Stimulated activated CD4-positive, alpha-beta T cell treated with anti-CD3 and anti-CD28 coated beads, Interleukin-12 subunit alpha, Interleukin-12 subunit beta, amount 100 ng/mL, for 48 hours (primary cell): ENCODE data around the gene CSF2.

Experiments used
- DNase-seq, 3 donors: peaks; one replicate each; pipeline ENCODE4 v3.0.0-alpha.2; 2020; ENCODE audit warnings: low read depth in 2 of 3, low spot score in 1 of 3

CSF2 gene

DNA sequence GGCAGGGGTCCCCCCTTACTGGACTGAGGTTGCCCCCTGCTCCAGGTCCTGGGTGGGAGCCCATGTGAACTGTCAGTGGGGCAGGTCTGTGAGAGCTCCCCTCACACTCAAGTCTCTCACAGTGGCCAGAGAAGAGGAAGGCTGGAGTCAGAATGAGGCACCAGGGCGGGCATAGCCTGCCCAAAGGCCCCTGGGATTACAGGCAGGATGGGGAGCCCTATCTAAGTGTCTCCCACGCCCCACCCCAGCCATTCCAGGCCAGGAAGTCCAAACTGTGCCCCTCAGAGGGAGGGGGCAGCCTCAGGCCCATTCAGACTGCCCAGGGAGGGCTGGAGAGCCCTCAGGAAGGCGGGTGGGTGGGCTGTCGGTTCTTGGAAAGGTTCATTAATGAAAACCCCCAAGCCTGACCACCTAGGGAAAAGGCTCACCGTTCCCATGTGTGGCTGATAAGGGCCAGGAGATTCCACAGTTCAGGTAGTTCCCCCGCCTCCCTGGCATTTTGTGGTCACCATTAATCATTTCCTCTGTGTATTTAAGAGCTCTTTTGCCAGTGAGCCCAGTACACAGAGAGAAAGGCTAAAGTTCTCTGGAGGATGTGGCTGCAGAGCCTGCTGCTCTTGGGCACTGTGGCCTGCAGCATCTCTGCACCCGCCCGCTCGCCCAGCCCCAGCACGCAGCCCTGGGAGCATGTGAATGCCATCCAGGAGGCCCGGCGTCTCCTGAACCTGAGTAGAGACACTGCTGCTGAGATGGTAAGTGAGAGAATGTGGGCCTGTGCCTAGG is at the start of gene CSF2:
Gene CSF2 (plus strand): TSS at position 559 of the 783 bp plus-strand sequence. CDS start 35 bp downstream, at position 594.
- no peak for DNase-seq

- no peak for DNase-seq
Measured at GRCh38 chr5:132024117-132024435, 49.5 kb upstream of the CSF2 start.

GRCh38 chr5:132024789-132025402 is 48.7 kb upstream of the CSF2 start:
- DNase-seq = no peak

DNA sequence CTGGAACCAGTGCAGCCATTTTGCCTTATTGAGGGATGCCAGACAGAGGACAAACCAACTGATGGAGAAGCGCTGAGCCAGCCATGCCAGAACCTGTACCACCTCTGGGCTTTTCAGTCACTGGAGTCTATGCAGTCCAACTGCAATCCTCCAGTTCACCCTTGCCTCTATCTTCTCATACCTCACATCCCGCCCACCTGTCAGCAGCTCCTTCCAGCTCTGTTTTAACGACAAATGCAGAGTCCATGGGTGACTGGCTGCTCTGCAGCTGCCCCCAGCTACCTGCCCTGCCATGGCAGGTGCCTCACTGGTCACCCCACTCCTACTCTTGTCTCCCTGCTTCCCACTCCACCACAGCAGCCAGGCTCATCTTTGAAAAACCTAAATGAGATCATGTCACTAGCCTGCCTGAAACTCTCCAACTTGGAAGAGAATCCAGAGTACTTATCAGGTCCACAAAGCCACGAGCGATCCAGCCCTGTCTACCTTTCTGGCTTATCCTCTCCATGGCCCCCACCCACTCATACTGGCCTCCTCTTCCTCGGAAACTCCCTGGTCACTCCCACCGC is 48.1 kb upstream of the CSF2 start:
- no peak for DNase-seq

GRCh38 chr5:132026516-132027008 is 47.0 kb upstream of the CSF2 start:
- peak; percentile 30 to 50 (median 45) for DNase-seq

GRCh38 chr5:132027027-132027426 is 46.6 kb upstream of the CSF2 start:
- no peak for DNase-seq

DNA sequence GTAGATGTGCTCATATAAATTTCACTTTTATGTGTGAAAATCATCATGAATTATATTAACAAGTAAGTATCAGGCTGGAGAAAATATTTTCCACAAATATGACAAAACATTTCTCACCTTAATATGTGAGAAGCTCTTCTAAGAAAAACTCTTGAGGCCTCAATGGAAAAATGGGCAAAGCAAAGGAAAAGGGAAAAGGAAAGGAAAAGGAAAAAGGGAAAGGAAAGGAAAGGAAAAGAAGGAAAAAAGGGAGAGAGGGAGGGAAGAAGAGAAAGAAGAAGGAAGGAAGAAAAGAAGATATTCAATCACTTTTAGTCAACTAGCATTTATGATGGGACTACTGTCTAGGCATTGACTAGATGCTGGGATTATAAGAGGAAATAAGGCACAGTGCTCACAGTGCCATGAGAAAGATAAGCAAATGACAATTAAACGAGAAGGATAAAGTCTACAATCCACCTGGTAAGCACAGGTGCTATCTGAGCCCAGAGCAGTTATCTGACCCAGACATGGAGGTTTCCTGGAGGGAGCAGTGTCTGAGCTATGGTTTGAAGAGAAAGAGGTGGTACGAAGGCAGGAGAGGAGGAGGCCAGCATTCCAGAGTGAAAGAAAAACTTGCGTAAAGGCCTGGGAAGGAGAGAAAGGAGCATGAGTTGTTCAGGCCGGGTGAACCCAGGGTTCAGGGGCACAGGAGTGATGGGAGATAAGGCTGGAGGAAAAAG is 43.8 kb upstream of the CSF2 start:
- no peak for DNase-seq

DNA sequence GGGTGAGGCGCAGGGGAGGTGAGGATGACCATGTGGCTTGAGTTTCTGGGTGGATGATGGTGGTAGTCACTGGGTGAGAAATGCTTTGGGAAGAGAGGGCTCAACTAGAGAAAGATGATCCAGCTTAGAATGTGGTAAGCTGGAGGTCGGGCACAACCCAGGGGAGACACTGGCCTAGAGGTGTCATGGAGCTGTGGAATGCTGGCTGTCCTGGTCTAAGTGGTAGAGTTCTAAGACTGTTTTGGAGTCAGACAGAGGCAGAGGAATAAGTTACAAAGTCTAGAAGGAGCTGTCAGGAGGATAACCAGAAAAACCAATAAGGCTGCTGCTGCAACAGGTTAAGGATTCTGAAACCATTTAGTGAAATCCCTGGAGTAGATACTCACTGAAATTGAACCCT is 43.0 kb upstream of the CSF2 start:
- DNase-seq = no peak

DNA sequence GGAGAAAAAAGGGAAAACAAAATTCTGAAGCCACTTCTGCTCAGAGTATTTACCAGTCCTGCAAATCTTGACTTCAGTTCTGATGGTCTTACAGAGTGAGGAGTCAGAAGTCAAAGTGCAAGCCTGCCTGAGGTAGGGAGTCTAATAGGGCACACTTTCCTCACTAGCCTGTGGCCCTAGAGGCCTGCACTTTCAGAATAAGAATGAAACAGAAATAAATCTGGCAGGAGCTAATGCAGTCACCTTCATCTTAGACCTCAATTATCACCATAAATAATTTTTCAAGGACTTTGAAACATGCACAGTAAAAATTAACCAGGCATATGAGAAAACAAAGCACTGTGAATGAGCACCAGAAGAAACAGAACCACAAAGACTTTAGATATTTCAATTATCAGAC is 41.4 kb upstream of the CSF2 start:
- DNase-seq = no peak

DNA sequence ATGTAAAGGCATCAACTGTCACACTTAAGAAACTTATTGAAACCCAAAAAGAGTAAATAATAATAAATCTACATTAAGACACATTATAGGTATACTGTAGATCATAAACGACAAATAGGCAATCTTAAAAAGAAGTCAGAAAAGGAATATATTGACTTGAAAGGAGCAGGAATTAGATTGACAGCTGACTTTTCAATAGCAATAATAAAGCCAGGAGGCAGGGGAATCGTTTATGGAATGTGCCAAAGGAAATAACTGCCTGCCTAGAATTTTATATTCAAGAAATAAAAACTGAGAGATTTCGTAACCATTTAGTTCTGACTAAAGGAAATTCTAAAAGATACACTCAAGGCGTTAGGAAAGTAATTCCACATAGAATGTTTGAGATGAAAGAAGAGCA is 40.5 kb upstream of the CSF2 start:
- no peak for DNase-seq

DNA sequence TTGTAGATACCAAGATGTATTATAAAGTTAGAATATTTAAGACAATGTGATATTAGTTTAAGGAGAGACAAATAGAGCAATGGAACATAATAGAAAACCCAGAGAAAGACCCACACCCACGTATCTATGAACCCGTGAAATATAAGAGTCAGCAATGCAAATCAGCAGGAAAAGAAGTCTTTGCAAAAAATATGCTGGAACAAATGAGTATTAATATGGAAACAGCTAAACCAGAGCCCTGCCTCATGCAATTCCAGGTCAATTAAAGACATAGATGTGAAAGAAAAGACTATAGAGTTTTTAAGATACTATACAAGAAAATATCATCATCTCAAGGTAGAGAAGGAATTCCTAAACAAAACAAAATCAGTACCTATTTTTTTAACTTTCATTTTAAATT is 36.2 kb upstream of the CSF2 start:
- DNase-seq = no peak

DNA sequence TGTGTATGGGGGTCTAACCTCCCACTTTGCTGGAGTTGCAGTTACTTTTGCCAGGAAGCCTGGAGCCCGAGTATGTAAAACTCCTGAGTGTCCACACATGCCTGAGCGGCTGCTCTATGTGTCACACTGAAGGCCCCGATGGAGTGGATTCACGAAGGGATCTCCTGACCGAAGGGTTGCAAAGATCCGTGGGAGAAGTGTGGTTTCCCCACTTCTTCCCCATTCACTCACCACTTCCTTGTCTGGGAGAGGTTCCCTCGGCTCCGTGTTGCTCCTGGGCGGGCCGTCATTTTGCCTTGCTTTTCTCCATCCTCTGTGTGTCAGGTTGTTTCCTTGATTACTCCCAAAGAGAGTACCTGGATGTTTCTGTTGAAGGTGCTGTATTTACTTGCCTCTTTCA is 29.4 kb upstream of the CSF2 start:
- DNase-seq = no peak

DNA sequence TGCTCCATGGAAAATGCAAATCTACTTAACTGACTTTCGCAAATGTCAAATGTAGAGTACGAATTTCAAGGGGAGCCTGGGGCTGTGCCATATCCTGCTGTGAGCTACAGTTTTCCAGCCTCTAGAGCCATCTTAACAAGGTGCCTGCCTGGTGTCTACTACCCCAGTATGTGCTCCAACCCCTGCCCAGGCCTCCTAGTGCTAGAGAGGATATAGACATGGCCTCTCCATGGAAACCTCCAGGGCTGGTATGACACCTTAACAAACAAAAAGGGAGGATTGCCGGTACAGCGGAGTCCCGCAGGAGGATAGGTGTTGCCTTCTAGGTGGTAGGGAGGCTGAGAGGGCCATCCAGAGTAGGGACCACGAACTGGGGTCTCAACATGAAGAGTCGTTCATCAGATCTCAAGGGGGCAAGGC is 26.7 kb upstream of the CSF2 start:
- DNase-seq = no peak

DNA sequence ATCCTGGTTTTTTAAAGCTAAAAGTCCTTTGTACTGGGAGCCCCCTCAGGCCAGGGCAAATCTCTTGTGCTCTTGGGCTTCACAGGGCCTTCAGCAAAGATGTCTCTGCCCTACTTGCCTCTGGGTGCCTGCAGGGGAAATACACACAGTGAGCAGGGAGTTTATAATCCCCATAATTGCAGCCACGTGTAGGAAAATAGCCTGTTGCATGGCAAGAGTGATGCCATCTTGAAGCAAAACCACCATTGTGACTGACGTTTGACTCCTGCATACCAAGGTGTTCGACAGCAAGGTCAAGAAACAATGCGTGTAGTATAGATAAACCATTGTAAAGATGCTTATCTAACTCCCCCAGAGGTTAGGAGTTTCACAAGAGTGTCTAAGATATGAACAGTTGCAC is 24.5 kb upstream of the CSF2 start:
- no peak for DNase-seq

DNA sequence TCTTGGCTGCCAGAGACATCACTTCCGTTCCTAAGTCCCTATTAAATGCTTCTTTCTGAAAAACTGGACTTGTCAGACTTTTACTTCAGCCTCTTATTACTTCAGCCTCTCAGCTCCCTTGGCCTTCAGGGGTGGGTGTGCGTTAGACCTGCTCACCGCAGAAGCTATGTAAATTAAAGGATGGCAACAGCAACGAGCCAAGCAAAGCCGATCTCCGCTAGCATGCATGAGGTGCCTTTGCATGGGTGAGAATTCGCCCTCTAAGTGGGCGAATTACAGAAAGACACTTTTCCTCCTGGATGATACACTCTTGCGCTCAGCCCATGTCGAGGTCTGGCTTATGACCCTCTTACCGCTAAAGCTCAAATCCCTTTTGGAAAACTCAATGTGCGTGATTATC is 24.0 kb upstream of the CSF2 start:
- no peak for DNase-seq

GRCh38 chr5:132050136-132050535 is 23.5 kb upstream of the CSF2 start:
- no peak for DNase-seq

GRCh38 chr5:132050661-132051552 is 22.7 kb upstream of the CSF2 start:
- DNase-seq = no peak

DNA sequence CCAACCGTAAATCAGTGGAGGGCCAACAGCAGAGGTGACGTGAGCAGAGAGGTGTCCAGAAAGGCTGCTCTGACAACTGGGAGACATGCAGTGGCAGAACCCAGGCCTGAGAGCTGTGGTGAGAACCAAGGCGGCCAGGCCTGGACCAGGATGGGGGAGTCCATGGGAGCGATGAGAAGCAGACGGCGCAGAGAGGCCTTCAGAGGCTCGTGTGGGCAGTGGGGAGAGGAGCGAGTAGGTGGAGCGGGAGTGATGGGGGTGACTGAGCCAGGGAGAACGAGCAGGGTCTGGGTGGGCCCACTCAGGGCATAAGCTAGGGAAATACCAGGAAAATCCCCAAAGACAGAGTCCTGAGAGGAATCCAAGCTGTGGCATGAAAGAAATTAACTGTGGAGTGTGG is 21.1 kb upstream of the CSF2 start:
- DNase-seq = no peak

- DNase-seq = no peak
Measured at GRCh38 chr5:132053483-132053882, 20.1 kb upstream of the CSF2 start.

DNA sequence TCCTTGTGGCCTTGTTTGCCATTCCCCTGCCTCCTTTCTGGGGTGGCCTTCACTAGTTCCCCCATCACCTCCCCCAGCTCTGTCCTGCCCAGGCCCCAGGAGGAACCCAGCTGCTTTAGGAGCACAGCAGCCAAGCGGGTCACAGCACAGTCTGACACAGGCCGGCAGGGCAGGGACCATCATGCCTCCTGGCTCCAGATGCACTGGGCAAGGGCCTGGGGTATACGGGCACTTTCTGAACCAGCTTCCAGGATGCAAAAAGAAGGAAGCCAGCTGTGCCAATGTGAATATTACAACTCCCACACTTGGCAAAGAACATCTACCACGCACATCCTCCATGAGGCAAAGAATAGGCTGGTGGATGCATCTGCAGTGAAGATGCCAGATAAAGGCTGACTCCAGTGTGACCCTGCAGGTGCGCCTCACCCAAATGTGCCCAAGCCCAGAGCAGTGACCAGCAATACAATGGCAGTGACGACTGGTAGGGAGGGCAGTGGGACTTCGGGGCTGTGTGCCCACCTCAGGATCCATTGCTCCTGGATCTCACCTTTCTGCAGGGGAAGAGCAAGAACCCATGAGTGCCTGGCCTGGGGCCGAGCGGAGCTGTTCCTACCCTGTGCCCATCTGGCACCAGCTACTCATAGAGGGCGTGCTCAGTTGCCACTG is 19.4 kb upstream of the CSF2 start:
- DNase-seq = no peak
